DOHH2 (cell line): Measurements from ENCODE around the gene NFIB.

Experiments
- CTCF ChIP-seq: fragments of 200-600 bp; sonication (generic); IDR thresholded peaks from one replicate; pipeline ENCODE4 v1.5.1; 2014; ENCODE audit warnings: antibody characterized with exemption, mild to moderate bottlenecking, low read depth, low read length; ENCODE audit not compliant: poor library complexity, severe bottlenecking
- EZH2phosphoT487 ChIP-seq: fragments of 200-600 bp; sonication (generic); IDR thresholded peaks from 2 replicates; pipeline ENCODE4 v1.6.1; 2017; ENCODE audit warnings: borderline replicate concordance, mild to moderate bottlenecking, antibody characterized with exemption, low read length, moderate library complexity, mixed read lengths

DNA sequence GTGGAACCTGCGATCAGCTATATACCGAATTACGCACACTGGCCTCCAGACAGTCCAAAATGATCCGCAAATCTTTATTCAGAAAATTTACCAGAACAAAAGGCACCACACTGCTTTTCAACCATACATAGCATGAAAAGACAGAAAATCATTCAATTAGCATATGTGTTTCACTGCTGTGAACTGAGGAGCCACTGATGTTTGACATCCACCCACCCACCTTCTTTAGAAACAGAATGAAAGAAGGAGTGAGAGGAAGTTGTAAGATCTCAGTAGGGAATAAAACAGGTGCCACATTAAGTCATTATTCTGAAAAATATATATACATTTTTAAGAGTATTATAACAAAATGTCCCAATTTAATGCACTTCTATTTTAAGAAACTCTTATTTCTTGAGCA lies 156.8 kb downstream of the NFIB start:
- TF ChIP-seq CTCF (no peak), EZH2phosphoT487 (no peak)
